ENCODE results near the gene RTKN. TPM values are rescaled to one million over a fixed set of nuclear protein-coding genes. Genes with fewer than 3 reads are reported as not detected.

The RTKN gene
- total and polyA plus RNA-seq, 2 of the 13 experiments (the other 11 are each of a cell fraction or from before 2014, with no cell fraction given), result 159 to 166 TPM

DNA sequence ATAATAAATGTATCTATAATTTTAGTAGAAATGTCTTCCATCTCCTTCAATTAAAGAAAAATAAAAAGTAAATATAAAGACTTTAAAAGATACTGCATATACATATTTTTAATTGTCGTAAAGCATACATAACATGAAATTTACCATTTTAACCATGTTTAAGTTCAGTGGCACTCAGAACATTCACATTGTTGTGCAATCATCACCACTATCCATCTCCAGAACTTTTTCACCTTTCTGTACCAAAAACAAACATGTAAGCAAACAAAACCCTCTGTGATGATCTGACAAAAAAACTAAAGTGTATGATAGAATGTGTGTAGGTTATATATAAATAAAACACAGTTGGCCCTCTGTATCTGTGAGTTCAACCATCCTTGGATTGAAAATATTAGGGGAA is 48.2 kb downstream of the RTKN start:
- Histone ChIP-seq H3K4me2 (ENCODE audit: low read depth, low read length) (no peak overlapping the region), H3K9me3 (ENCODE audit: low read length) (no peaks in the 10 kb centered on the region), H3K4me3 (replicated peaks in 1 of 3; ENCODE audit: insufficient read depth in 1 of 3, low read depth in 2 of 3, low read length in 3 of 3) (no peak overlapping the region), H3K27ac (ENCODE audit: extremely low read length, insufficient read depth, low read length) (no peak overlapping the region), H3K27me3 (ENCODE audit: control insufficient read depth in 1 of 2, insufficient read depth in 2 of 2, low read length in 2 of 2) (peaks cover 0 to 4% of the 10 kb centered on the region in 2 experiments; a peak in 2 of 5 replicates), H3K36me3 (replicated peaks in 1 of 2; ENCODE audit: control insufficient read depth in 1 of 2, insufficient read depth in 2 of 2, low read length in 2 of 2) (no peaks in the 10 kb centered on the region; a peak in 1 of 5 replicates), H2AFZ (ENCODE audit: low read length) (no peak overlapping the region), H3K79me2 (ENCODE audit: insufficient read depth, low read length) (peaks cover 30% of the 10 kb centered on the region), H4K20me1 (ENCODE audit: insufficient read depth, low read length) (no peaks in the 10 kb centered on the region), H3K9ac (ENCODE audit: insufficient read depth, low read depth, low read length) (no peak overlapping the region), H3K4me1 (ENCODE audit: insufficient read depth, low read length) (peaks cover 38% of the 10 kb centered on the region)
- TF ChIP-seq MTERF4 (CRISPR knock-in tag; IDR thresholded peaks at IDR 0.05) (no peak), SALL1 (CRISPR knock-in tag; IDR thresholded peaks at IDR 0.05) (no peak), JDP2 (CRISPR knock-in tag; IDR thresholded peaks at IDR 0.05; ENCODE audit: borderline replicate concordance) (no peak), CEBPG (CRISPR knock-in tag; IDR thresholded peaks at IDR 0.05) (peak; percentile 71), SKI (IDR thresholded peaks at IDR 0.05; ENCODE audit: partially characterized antibody) (no peak), ZBTB34 (CRISPR knock-in tag; IDR thresholded peaks at IDR 0.05) (no peak), CEBPB (IDR thresholded peaks at IDR 0.05; ENCODE audit: borderline replicate concordance, low read depth, low read length) (peak; percentile 89), KAT2B (IDR thresholded peaks at IDR 0.05; ENCODE audit: borderline replicate concordance, low read depth, low read length) (no peak)
- no TSS peak for BruUV-seq (replicated peaks)
- POLR2A ChIA-PET, result no interaction called here
- WGBS (ENCODE audit: low lambda C conversion rate), result 31% methylated on average over 1 of the region's 1 CpG
- CTCF ChIA-PET (ENCODE audit: low intra/inter-chr PET ratio, low total read pairs), result no interaction called here
- in situ Hi-C loops (cut with HindIII; ENCODE audit: extremely low pct_ligation_motif_present, low pct_unique_long_range_greater_than_20kb), result no loop called here
- FAIRE-seq, result no peak
- ATAC-seq, result no peak
- no peak for DNase-seq (ENCODE audit: low spot score)
- intact Hi-C loops (cut with micrococcal nuclease; ENCODE audit: unreplicated experiment), result loop anchor here (5.0 kb wide), 2 partner anchors 61 to 126 kb away; no protein-coding TSS in a partner anchor
